ENCODE results near the gene NBAS. TPM values are rescaled to one million over a fixed set of nuclear protein-coding genes. Genes with fewer than 3 reads are reported as not detected.

NBAS gene
- total RNA-seq, 1 experiment from 2014 or later = 32.5 TPM

DNA sequence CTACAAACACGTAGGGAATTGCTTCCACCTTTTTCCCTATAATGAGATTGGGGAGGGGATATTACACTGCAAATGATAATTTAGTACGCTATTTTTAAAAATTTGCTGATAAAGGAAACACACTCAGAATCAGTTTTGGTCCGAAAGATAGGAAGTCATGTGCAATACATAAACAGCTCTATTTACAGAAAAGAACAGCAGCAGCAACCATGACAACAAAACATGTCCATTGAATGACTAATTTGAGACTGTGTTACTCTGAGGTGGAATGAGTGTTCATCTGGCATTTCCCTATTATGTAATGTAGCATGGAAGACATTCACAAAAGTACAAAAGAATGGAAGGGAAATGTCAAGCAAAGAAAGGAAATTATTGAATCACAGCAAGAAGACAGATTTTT is 337.2 kb downstream of the NBAS start:
- H3K4ac ChIP-seq (ENCODE audit: low read depth, low read length) = no peak overlapping the region
- H2BK15ac ChIP-seq (ENCODE audit: low read depth, low read length) = no peak overlapping the region
- H3K23ac ChIP-seq (ENCODE audit: insufficient read length, low read depth, low read length) = no peak overlapping the region
- H3K9ac ChIP-seq (ENCODE audit: extremely low read depth, insufficient read length, low read length) = no peak overlapping the region
- no peaks in the 10 kb centered on the region for H3K27me3 ChIP-seq (ENCODE audit: insufficient read depth, low read length)
- H3K23me2 ChIP-seq (ENCODE audit: insufficient read length, low read depth, low read length, poor library complexity, severe bottlenecking) = no peaks in the 10 kb centered on the region
- H4K20me1 ChIP-seq (ENCODE audit: control insufficient read depth, insufficient read depth, insufficient read length) = no peaks in the 10 kb centered on the region
- H2AK5ac ChIP-seq (ENCODE audit: insufficient read length, low read length) = no peak overlapping the region
- WGBS (ENCODE audit: extremely low coverage, insufficient read length, low lambda C conversion rate) = no CpG with 5 or more reads among the region's 3 CpGs
- H3K9me3 Mint-ChIP-seq = peaks cover 0 to 3% of the 10 kb centered on the region in 2 experiments; a peak in 2 of 5 replicates
- no peak overlapping the region for H3K4me2 ChIP-seq (ENCODE audit: insufficient read depth, insufficient read length, low read length)
- H3K4me1 Mint-ChIP-seq = no peaks in the 10 kb centered on the region
- H2BK12ac ChIP-seq (ENCODE audit: insufficient read length, low read depth, low read length) = no peak overlapping the region
- TF ChIP-seq CTCF (conservative IDR thresholded peaks at IDR 0.05) = no peak
- no peak overlapping the region for H3K56ac ChIP-seq (ENCODE audit: insufficient read length, low read depth, low read length)
- H4K91ac ChIP-seq (ENCODE audit: insufficient read length, low read depth, low read length) = no peak overlapping the region
- no peaks in the 10 kb centered on the region for H3K4me1 ChIP-seq (ENCODE audit: insufficient read depth, low read length)
- H3K9me3 ChIP-seq (ENCODE audit: control insufficient read depth, low read depth, low read length) = no peaks in the 10 kb centered on the region
- no peak overlapping the region for H2AFZ ChIP-seq (ENCODE audit: low read length)
- peaks cover 0 to 4% (median 3%) of the 10 kb centered on the region in 3 experiments; a peak in 5 of 7 replicates for H3K36me3 Mint-ChIP-seq (ENCODE audit: insufficient read depth in 1 of 3, low read depth in 3 of 3)
- H3K27ac ChIP-seq (ENCODE audit: insufficient read length, low read depth, low read length) = no peak overlapping the region
- H4K8ac ChIP-seq (replicated peaks; ENCODE audit: insufficient read length, low read depth, low read length) = no peak overlapping the region
- H3T11ph ChIP-seq (ENCODE audit: low read length) = no peak overlapping the region
- no peak overlapping the region for H3K14ac ChIP-seq (ENCODE audit: insufficient read depth, low read length)
- no peak overlapping the region for H4K5ac ChIP-seq (ENCODE audit: insufficient read length, low read depth, low read length)
- H3K18ac ChIP-seq (ENCODE audit: insufficient read length, low read depth, low read length) = no peak overlapping the region
- H2BK120ac ChIP-seq (ENCODE audit: low read depth, low read length, poor library complexity, severe bottlenecking) = no peak overlapping the region
- no peak for DNase-seq
- no peaks in the 10 kb centered on the region for H3K79me2 ChIP-seq (ENCODE audit: insufficient read depth, low read length)
- H3K27ac Mint-ChIP-seq = no peak overlapping the region
- H2BK20ac ChIP-seq (ENCODE audit: low read depth, low read length, poor library complexity, severe bottlenecking) = no peak overlapping the region
- H3K79me1 ChIP-seq (ENCODE audit: insufficient read depth, low read depth, low read length, poor library complexity, severe bottlenecking) = no peaks in the 10 kb centered on the region
- H3K27me3 Mint-ChIP-seq (ENCODE audit: low read depth) = no peaks in the 10 kb centered on the region
- H2BK5ac ChIP-seq (ENCODE audit: insufficient read length, low read length) = no peak overlapping the region
- H3K4me3 Mint-ChIP-seq = no peak overlapping the region
